NT2/D1 (cell line): Measurements from ENCODE around the gene SND1.

Experiments
- DNase-seq: peaks from one replicate; pipeline ENCODE4 v3.0.0-alpha.2; 2011; ENCODE audit warnings: low read depth, low spot score
- H3K27me3 ChIP-seq: 2 replicates; pipeline ENCODE4 v1.6.0; 2011; ENCODE audit warnings: mild to moderate bottlenecking; ENCODE audit not compliant: insufficient read length, insufficient read depth
- H3K36me3 ChIP-seq: 2 replicates; pipeline ENCODE4 v1.6.1; 2011; ENCODE audit warnings: mild to moderate bottlenecking, low read length, mixed read lengths; ENCODE audit not compliant: insufficient read depth, insufficient read length
- H3K4me1 ChIP-seq: 2 replicates; pipeline ENCODE4 v1.5.1; 2011; ENCODE audit not compliant: insufficient read depth, insufficient read length
- H3K4me3 ChIP-seq: 2 replicates; pipeline ENCODE4 v1.5.1; 2011; ENCODE audit warnings: low read depth; ENCODE audit not compliant: insufficient read length
- H3K9ac ChIP-seq: 2 replicates; pipeline ENCODE4 v1.6.0; 2011; ENCODE audit warnings: low read depth; ENCODE audit not compliant: insufficient read length
- H3K9me3 ChIP-seq: 2 replicates; pipeline ENCODE4 v1.5.1; 2011; ENCODE audit warnings: mild to moderate bottlenecking, low read length; ENCODE audit not compliant: insufficient read depth
- SUZ12 ChIP-seq: IDR thresholded peaks from 2 replicates; pipeline ENCODE4 v1.6.1; 2011; ENCODE audit not compliant: insufficient read length, insufficient read depth; ENCODE audit errors: extremely low read depth
- YY1 ChIP-seq: IDR thresholded peaks from 2 replicates; pipeline ENCODE4 v1.6.1; 2011; ENCODE audit not compliant: insufficient read length, insufficient read depth
- ZNF274 ChIP-seq: IDR thresholded peaks from 2 replicates; pipeline ENCODE4 v1.6.1; 2011; ENCODE audit warnings: mild to moderate bottlenecking, low read depth, low read length

SND1 gene

DNA sequence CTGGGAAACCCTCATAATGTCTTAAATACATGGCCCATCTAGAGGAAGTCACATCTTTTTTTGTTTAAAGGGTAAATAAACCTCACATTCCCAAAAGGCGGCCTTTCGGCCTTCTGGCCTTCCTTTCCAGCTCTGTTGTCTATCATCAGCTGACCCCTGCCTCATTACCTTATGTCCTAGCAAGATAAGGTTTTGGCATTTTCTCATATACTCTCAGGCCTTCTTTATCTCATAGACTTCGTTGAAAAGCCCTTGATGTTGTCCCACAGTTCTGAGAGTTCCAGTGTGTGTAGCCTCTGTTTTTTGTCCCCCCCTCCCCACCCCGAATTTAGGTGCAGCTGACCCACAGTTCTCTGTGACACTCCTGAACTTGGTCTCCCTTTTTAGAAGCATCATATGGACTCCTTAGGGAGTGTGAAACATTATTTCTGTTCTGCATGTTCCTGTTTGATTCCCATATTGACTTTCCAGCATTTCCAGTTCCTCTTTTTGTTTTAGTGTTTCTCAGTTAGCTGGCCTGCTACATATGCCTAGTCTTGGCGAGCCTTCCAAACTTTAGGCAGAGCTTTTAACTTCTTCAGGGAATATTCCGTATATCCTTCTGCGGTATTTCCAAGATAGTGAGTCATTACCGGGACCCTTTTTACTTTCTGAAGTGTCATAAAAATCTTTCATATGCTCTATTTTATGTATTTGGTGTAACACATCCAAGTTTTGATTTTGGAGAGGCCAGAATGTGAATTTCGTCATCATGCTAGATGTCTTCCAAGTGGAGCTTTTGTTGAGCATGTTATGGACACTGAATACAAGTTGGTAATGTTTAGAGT is 240.7 kb downstream of the SND1 start:
- Histone ChIP-seq H3K4me3 (no peak overlapping the region), H3K27me3 (no peaks in the 10 kb centered on the region), H3K36me3 (peaks cover 29% of the 10 kb centered on the region), H3K9ac (no peak overlapping the region), H3K9me3 (peaks cover 4% of the 10 kb centered on the region; the same call in 1 of the 2 replicates), H3K4me1 (no peaks in the 10 kb centered on the region)
- no peak for DNase-seq
- TF ChIP-seq ZNF274 (no peak), SUZ12 (no peak), YY1 (no peak)

DNA sequence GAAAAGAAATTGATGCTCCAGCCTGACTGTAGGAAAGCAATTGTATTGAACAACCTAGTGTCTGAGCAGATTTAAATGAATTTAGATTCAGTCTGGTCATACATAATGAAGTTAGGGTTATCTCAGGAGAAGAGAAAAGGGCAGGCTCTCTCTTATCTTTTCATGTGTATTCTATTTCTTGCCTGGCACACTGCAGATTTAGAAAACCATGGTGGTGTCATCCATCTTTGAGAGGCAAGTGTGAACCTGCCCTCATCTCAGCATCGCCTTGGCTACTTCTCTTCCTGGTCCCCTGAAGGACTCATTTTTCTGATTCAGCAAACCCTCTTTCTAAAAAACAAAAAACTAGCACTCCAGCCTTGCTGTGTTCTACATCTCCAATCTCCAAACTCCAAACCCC is 241.6 kb downstream of the SND1 start:
- Histone ChIP-seq H3K27me3 (no peaks in the 10 kb centered on the region), H3K36me3 (peaks cover 29% of the 10 kb centered on the region), H3K4me1 (no peaks in the 10 kb centered on the region), H3K4me3 (no peak overlapping the region), H3K9me3 (peaks cover 4% of the 10 kb centered on the region; the same call in 1 of the 2 replicates), H3K9ac (no peak overlapping the region)
- no peak for TF ChIP-seq SUZ12
- TF ChIP-seq ZNF274: no peak
- no peak for TF ChIP-seq YY1
- DNase-seq: no peak

DNA sequence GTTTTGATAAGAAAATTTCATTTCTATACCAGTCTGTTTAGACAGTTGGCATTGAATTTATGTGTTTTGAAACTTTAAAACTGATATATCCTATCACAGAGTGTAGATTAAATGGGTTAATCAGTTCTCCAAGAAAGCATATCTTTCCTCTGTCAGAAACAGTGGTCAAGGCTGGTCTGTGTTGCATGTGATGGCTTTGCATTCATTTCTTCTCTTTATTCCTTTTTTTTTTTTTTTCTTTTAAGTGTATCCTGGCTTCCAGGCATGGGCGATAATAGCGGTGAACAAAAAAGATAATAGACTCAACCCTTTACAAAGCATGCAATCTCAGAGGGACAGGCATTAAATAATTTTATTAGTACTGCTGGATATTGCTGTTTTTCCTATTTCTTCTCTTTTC is 242.6 kb downstream of the SND1 start:
- no peak for DNase-seq
- no peaks in the 10 kb centered on the region for H3K27me3 ChIP-seq
- H3K9me3 ChIP-seq: peaks cover 4% of the 10 kb centered on the region; the same call in 1 of the 2 replicates
- H3K4me3 ChIP-seq: no peak overlapping the region
- no peaks in the 10 kb centered on the region for H3K4me1 ChIP-seq
- H3K9ac ChIP-seq: no peak overlapping the region
- TF ChIP-seq SUZ12 (no peak), YY1 (no peak), ZNF274 (no peak)
- peaks cover 23% of the 10 kb centered on the region for H3K36me3 ChIP-seq

DNA sequence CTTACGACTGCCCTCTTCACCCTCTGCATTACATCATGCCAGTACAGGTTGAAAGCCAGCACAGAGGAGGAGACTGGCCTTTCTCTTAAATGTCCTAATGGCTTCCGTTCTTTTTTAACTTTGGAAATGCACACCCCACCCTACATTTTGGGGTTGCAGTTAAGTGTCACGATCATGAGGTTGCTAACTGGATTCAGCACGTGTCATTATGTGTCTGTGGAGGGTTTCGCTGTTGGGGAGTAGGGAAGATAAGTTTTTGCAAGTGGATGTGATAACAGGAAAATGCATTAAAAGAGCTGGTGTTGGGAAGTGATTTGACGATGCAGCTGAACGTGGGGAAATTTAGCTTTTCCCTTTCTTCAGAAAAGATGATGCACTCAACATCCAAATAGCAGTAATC is 243.4 kb downstream of the SND1 start:
- no peaks in the 10 kb centered on the region for H3K4me1 ChIP-seq
- peaks cover 4% of the 10 kb centered on the region; the same call in 1 of the 2 replicates for H3K9me3 ChIP-seq
- no peak for DNase-seq
- no peak overlapping the region for H3K4me3 ChIP-seq
- no peak overlapping the region for H3K9ac ChIP-seq
- TF ChIP-seq SUZ12: no peak
- TF ChIP-seq ZNF274: no peak
- TF ChIP-seq YY1: no peak
- peaks cover 16% of the 10 kb centered on the region for H3K36me3 ChIP-seq
- H3K27me3 ChIP-seq: no peaks in the 10 kb centered on the region

DNA sequence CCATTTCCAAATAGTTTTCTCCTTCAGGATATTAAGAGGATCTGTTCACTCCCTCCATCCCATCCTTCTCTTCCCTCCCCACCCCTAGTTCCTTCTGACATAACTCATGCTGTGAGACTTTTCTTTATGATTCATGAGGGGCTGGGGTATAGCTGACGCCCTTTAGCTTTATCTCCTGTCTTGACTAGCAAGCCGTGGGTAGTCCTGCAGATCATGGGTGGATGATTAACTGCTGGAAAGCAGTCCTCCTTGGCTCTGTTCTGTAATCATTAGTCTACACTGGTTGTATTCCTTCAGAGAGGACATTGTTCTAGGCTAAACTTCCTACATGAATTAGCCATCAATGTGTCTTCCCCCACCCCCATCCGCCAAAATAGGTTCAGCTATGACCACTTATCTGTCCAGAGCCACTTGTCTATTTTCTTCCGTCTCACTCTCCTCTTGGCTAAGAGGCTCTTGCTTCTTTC is 243.9 kb downstream of the SND1 start:
- DNase-seq: no peak
- peaks cover 4% of the 10 kb centered on the region; the same call in 1 of the 2 replicates for H3K9me3 ChIP-seq
- no peaks in the 10 kb centered on the region for H3K27me3 ChIP-seq
- H3K36me3 ChIP-seq: peaks cover 15% of the 10 kb centered on the region
- H3K4me1 ChIP-seq: no peaks in the 10 kb centered on the region
- H3K4me3 ChIP-seq: no peak overlapping the region
- no peak for TF ChIP-seq YY1
- H3K9ac ChIP-seq: no peak overlapping the region

DNA sequence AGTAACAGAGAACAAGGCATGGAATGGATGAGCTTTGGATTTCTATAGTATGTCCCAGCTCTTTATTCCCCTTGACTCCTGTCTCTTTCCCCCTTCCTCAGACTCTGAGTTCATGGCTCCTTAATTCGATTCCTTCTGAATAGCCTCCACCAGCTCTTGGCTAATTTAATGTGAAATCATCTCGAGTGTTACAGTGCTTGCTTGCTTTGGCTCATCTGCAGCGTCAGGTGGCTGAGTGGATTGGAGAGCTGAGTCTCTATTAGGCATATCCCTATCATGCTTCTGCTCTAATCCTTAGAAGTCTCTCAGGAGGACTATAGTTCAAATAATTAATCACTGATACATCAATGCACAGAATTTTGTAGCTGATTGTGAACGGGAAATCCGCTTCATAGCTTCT is 244.7 kb downstream of the SND1 start:
- peaks cover 4% of the 10 kb centered on the region; the same call in 1 of the 2 replicates for H3K9me3 ChIP-seq
- H3K4me3 ChIP-seq: no peak overlapping the region
- H3K27me3 ChIP-seq: no peaks in the 10 kb centered on the region
- H3K9ac ChIP-seq: no peak overlapping the region
- peaks cover 15% of the 10 kb centered on the region for H3K36me3 ChIP-seq
- DNase-seq: no peak
- TF ChIP-seq ZNF274 (no peak), YY1 (no peak), SUZ12 (no peak)
- no peaks in the 10 kb centered on the region for H3K4me1 ChIP-seq

DNA sequence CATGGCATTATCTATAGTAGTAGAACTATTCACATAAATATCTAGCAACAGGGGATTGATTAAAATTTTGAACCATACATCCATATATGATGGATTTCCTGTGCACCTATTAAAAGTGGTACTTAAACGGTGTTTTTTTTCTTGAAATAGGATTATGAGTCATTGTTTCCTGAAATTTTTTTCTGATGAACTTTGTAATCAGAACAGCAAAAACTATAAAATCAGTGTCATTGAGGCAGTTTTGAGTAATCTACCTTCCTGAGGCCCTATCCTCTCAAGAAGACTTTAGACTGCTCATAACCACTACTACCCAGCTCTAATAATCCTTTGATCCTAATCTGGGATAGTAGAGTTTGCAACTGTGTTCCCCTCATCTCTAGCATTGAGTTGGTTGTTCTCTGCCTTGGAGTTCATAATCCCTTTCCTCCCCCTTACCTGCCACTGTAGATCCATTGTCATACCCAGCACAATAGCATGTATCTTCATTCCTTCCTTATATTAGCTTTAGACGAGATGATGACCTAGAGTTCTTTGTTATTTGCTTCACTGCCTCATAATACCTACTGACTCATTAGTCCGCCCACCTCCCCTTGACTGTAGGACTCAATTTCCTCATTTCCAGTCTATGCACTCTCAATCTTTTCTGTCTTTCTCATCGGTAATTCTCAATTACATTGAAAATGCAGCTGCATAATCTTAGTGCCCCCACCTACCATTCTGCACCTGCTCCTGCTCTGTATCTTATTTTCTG is 245.9 kb downstream of the SND1 start:
- Histone ChIP-seq H3K9ac (no peak overlapping the region), H3K9me3 (no peaks in the 10 kb centered on the region), H3K4me1 (peaks cover 4% of the 10 kb centered on the region), H3K27me3 (no peaks in the 10 kb centered on the region), H3K36me3 (peaks cover 6% of the 10 kb centered on the region), H3K4me3 (no peak overlapping the region)
- no peak for DNase-seq
- no peak for TF ChIP-seq ZNF274
- no peak for TF ChIP-seq YY1
- no peak for TF ChIP-seq SUZ12
